Activated CD4-positive, CD25-positive, alpha-beta regulatory T cell treated with anti-CD3 and anti-CD28 coated beads, Interleukin-2, amount 50 U/mL, for 72 hours (primary cell): Measurements from ENCODE around the gene MUC4.
"Not testable (repeated sequence)": the region's sequence is repeated elsewhere in the genome, so short reads cannot be mapped to it uniquely, and the experiment has no call there.

Source experiments
- DNase-seq: peaks from one replicate; pipeline ENCODE4 v3.0.0; 2021

MUC4 gene

DNA sequence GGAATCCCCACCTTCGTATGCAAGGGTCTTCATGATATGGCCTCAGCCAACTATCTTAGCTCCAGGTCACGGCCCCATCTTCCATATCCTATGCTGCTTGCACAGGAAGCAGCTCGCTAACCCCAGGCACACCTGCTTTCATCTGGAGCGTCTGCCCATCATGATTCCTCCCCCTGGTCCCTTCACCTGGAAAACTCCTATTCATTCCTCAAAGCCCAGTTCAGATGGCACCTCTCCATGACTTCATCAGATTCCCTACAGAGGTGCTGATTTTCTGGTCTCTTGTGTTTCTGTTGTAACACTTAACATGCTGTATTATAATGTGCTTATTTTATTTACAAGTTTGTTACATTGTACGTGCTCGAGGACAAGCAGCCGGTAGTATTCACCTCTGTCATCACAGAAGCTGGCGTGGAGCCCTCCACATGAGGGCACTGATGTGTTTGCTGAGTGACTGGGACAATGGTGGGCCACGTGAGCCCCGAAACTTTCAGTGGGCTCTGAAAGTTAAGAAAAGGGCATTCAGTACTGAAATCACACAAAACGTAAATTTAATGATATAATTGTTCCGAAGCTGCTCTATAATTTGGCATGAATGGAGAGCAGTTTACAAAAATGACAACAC, 74.8 kb downstream of the MUC4 start:
- DNase-seq: no peak

DNA sequence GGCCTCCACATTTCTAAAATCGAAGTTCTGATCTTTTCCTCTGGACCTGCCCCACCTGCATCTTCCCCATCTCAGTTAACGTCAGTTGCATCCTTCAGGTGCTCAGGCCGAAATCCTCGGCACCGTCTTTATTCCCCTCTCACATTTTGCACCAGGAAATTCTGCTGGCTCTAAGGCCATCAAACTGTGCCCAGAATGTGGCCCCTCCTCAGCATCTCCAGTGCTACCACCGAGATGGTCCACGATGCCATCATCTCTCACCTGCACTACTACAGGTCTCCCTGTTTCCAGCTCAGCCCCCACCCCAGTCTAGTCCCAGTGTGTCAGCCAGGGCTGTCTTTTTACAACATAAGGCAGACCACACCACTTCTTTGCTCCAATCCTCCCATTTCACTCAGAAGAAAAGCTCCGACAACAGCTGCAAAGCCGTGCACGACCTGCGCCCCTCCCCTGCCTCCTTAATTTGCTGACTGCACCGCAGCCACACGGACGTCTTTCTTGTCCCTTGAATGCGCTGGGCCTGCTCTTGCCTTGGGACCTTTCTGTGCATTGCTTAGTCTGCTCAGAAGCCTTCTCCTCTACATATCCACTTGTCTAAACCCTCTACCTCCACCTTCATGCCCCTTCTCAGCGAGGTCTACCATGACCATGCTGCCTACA, 76.6 kb downstream of the MUC4 start:
- DNase-seq: no peak

DNA sequence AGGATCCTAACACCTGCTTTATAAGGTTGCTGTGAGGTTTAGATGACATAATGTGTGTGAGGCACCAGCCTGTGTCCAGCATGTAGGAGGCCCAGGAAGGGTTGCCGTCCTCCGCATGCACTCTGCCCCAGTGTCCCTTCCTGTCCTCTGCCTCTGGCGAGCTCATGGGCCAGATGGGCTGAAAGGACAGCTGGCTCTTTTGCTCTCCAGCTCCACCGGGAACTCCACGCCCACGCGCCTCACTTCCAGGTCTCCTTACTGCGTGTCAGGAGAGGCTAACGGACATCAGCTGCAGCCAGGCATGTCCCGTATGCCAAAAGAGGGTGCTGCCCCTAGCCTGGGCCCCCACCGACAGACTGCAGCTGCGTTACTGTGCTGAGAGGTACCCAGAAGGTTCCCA, 78.8 kb downstream of the MUC4 start:
- DNase-seq: no peak

DNA sequence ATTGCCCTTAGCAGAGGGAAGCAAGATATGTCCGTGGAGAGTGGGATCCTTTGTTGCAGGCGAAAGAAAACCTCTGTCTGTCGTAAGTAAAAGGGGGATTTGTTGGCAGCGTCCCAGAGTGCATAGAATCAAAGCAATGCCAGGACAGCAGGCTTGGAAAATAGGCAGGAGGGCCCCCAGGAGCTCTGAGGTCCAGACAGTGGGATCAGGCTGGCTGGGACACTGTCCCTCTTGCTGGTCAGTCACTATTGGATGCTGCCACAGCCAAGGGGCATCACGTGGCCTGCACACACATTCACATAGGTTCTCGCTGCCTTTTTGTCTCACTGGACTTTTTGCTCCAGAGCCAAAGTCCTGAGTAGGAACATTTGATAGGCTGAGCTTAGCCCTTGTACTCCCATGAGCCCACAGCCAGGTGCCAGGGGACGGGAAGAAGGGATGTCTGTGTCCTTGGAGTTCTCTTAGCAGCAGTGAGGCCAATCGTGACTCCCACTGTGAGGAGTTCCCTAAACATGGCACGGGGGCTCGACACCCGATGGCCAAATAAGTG, 80.3 kb downstream of the MUC4 start:
- DNase-seq: no peak

DNA sequence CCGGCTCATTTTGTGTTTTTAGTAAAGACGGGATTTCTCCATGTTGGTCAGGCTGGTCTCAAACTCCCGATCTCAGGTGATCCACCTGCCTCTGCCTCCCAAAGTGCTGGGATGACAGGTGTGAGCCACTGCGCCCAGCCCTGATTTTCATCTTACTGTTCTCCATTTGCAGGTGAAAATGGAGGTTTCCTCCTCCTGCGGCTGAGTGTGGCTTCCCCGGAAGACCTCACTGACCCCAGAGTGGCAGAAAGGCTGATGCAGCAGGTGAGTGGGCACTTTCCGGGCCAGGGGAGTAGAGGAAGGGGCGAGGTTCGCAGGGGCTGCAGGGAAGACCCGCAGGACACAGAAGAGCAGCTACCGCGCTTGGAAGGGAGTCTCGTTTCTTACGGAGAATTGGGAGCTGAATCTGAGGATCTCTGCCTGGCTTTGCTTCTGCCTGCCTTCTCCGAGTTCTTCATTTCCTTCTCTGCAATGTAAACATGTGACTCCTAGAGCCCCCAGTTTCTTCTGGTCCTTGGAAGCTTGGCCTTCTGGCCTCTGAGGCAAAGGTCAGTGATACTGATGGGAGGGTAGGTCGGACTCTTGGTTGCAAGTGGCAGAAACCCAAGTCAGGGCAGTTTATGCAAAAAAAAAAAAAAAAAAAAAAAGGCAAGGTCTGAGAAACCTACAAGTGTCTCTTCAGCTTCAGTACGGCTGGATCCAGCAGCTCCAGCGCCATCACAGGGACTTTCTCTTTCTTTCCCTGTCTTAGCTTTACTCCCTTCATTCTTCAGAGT, 82.1 kb downstream of the MUC4 start:
- DNase-seq: no peak

DNA sequence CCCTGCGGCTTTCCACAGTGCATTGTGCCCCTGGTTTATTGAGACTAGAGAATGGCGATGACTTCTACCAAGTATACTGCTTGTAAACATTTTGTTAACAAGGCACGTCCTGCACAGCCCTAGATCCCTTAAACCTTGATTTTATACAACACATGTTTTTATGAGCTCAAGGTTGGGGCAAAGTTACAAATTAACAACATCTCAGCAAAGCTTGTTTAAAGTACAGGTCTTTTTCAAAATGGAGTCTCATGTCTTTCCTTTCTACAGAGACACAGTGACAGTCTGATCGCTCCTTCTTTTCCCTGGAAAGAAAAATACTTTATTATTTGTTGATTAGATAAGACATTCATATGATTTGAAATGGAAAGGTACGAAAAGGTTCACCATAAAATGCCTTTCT, 82.9 kb downstream of the MUC4 start:
- DNase-seq: not testable (repeated sequence)

DNA sequence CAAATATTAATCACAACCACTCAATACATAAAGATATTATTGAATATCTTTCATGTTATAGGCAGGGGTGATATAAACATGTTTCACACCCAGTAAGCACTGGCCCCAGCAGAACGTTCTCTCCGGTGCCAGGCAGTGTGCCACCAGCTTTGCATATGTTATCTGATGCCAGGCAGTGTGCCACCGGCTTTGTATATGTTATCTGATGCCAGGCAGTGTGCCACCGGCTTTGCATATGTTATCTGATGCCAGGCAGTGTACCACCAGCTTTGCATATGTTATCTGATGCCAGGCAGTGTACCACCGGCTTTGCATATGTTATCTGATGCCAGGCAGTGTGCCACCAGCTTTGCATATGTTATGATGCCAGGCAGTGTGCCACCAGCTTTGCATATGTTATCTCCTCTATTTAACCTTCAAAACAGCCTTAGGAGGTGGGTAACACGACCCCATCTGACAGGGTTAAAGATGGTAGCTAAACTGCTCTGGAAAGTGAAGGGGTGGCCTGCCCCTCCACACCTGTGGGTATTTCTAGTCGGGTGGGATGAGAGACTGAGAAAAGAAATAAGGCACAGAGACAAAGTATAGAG, 84.0 kb downstream of the MUC4 start:
- DNase-seq: no peak

DNA sequence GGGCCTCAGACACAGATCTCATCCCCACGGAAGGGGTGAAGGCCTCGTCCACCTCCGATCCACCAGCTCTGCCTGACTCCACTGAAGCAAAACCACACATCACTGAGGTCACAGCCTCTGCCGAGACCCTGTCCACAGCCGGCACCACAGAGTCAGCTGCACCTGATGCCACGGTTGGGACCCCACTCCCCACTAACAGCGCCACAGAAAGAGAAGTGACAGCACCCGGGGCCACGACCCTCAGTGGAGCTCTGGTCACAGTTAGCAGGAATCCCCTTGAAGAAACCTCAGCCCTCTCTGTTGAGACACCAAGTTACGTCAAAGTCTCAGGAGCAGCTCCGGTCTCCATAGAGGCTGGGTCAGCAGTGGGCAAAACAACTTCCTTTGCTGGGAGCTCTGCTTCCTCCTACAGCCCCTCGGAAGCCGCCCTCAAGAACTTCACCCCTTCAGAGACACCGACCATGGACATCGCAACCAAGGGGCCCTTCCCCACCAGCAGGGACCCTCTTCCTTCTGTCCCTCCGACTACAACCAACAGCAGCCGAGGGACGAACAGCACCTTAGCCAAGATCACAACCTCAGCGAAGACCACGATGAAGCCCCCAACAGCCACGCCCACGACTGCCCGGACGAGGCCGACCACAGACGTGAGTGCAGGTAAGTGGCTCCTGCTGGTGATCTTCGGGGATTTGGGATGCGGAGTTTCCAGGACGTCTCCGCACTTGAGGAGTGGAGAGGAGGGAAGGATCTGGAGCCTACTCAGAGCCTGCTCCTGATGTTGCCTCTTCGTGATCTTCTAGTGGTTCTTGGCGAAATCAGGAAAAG, 85.6 kb downstream of the MUC4 start:
- not testable (repeated sequence) for DNase-seq

DNA sequence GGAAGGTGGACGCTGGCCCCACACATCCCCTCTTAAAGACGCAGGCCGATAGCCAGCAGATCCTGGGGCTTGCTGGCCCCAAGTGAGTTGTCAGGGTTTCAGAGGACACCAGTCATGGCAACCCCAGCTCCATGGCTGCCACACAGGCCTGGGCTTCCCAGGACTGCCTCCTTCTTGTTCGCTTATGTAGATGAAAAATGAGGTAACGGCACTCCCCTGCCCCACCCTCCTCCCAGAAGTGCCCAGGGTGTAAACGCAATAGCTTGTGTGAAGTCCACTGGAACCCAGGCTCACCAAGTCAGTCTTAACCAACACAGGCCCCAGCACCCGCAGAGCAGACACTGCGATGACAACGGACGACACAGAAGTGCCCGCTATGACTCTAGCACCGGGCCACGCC, 87.4 kb downstream of the MUC4 start:
- not testable (repeated sequence) for DNase-seq

DNA sequence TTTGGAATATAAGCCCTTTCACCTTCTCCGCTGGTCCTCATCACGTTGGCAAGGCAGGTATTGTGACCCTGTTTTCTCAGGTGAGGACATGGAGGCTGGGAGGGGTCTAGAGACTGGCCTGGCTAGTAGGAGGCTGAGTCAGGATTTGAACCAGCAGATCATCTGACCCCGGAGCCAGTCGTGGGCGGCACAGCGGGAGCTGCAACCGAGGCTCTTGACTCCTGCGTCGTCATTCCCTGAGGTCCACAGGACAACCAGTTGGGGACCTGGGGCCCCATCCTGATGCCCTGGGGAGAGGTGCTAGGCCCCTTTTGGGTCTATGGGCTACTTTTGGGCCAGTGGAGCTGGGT, 88.8 kb downstream of the MUC4 start:
- DNase-seq: not testable (repeated sequence)

DNA sequence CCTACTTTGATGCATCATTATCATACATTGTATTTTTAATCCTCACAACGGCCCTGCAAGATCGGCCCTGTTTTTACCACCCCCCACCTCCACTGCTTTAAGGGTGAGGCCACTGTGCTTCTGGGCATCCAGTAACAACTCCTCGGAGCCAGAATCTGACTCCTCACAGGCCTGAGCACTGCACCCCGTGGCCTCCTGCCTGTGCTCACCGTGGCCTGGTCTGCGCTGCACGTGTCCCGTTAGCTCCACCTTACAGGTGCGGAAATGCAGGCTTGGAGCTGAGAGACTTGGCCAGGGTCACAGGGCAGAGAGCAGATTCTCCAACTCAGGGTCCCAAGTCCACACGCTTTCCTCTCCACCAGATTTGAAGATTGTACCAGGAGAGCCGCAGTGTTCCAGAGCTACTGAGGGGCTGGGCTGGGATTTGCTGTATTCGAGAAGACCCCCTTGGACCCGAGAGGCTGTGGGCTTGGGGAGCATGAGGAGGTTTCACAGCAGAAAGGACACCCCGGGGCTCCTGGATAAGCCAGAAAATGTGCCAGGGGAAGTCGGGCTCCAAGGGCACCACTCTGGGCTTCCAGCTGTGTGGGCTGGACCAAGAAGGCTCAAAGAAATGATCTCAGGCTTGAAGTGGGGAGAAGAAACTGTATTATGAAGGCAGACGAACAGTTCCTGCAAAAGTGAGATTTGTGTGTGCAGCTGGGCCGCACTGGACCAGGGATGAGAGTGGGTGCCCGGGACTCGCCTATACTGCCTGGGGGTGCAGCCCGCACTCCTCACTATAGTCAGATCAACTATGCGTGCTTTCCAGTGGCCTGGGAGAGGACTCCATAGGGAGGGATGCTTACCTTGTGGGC, 89.4 kb downstream of the MUC4 start:
- not testable (repeated sequence) for DNase-seq

DNA sequence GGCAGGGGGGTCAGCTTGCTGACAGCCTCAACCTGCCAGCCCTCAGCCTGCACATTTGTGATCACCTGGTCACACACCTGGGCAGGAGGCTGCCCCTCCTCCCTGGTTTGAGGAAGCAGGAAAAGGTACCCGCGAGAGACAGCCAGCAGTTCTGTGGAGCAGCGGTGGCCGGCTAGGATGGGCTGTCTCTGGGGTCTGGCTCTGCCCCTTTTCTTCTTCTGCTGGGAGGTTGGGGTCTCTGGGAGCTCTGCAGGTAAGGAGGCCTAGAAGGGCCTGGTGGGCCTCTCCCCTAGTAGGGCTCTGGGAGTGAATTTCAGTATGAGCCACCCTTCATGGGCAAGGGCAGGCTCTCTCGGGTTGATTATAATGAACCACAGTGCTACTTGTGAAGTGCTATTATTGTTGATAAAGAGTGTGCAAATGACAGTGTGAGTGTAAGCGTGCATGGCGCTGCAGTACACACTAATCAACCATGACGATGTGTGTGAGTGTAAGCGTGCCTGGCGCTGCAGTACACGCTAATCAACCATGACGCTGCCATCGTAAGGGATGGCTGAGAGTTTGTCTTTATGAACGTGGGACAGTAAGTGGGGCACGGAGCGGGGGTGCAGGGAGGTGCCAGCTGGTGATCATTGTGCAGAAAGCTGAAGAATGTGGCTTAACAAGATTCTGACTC, 90.8 kb downstream of the MUC4 start, which contains the start of gene MUC20:
TSS of gene MUC20 (plus strand) at position 148 of the 676 bp plus-strand sequence. CDS start at position 178, 30 bp downstream.
- DNase-seq: not testable (repeated sequence)

DNA sequence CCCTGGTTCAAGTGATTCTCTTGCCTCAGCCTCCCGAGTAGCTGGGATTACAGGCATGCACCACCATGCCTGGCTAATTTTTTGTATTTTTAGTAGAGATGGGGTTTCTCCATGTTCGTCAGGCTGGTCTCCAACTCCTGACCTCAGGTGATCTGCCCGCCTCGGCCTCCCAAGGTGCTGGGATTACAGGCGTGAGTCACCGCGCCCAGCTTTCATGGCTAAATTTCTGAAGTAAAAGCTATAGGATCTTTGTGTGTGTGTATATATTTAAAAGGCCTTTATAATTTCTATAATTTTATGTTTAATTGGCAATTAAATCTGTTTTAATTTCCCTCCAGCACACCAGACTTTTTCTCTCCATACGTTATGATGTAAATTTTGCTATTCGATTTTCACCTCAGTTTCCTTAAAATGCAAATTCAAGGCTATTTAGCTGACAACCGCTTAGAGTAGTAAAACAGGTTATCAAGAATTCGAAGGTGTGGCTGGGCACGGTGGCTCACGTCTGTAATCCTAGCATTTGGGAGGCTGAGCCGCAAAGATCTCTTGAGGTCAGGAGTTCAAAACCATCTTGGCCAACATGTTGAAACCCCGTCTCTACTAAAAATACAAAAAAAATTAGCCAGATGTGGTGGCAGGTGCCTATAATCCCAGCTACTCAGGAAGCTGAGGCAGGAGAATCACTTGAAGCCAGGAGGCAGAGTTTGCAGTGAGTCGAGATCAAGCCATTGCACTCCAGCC, 92.0 kb downstream of the MUC4 start:
- DNase-seq: not testable (repeated sequence)

DNA sequence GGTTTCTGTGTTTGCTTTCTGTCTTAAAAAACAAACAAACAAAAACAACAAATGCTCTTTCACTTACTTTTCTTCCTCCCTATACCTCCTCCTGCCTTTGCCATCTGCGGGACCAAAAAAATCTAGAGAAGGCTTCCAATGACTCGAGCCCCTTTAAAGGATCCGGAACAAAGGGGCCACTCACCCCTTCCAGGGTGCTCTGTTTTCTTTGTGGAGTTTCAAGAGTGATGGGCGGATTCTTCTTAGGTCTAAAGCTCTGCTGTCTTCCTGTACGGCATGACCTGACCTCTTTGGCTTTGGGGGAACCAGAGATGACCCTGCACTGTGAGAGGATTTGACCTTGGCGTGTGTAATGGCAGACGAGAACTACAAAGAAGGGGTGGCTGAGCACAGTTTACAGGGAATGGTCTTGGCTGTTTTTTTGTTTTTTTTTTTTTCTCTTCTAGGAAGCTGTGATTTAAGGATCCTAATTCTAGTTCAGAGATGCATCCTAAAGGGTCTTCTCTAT, 93.2 kb downstream of the MUC4 start:
- no peak for DNase-seq

DNA sequence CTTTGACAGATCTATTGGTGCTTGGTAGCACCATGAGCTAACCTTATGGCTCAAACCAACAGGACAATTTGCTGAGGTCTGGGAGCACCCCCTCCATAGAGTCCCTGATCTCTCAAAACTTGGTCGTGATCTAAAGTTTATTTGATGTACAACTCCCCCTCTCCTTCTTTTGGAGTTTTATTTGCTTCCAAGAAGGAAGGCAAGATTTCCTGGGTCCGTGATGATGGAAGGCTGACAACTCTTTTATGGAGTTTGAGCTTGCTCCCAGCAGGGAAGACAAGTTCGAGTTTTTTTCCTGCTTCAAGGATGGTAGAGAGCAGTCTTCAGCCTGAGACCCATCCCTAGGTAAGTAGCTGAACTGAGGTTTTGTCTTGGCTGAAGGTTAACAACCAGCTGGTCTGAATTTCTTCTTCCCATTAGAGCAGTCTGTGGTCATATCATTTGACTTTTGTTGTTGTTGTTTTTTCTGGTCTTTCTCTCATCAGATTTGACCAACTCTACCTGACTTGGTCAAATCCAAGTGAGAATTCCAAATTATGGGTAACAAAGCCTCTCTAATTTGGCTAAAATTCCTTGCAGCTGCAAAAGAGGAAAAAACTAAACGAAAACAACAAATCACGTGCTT, 93.8 kb downstream of the MUC4 start:
- DNase-seq: no peak

DNA sequence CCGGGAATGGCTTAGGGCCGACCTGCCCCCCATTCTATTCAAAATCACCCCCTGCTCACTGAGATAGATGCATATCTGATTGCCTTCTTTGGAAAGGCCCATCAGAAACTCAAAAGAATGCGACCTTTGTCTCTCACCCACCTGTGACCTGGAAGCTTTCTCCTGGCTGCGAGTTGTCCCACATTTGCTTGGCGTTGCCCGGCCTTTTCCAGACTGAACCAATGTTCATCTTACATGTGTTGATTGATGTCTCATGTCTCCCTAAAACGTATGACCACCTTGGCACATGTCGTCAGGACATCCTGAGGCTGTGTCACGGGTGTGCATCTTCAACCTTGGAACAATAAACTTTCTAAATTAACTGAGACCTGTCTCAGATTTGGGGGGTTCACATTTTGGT, 94.3 kb downstream of the MUC4 start:
- DNase-seq: no peak

DNA sequence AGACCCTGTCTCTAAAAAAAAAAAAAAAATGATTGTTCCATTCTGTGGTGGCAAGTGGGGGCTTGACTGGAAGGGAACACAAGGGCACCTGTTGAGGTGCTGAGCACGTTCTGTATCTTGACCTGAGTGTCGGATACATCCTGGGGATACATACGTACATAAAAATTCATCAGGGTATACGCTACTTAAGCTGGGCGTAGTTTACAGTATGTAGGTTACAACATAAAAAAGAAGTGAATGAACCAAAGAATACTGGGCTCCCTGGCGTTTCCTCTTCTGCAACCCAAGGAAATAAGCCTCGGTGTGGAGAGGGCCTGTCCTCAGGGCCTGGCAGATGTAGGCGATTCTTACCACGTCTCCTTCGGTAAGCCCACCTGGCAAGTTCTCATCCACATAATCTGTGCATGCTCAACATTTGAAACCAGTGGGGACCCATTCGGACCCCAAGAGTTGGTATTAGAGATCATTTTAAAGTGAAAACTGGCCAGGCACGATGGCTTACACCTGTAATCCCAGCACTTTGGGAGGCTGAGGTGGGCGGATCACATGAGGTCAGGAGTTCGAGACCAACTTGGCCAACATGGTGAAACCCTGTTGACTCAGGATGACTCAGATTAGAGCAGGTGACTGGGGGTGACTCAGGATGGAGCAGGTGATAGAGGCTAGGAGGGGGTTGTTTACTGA, 96.0 kb downstream of the MUC4 start:
- DNase-seq: no peak

DNA sequence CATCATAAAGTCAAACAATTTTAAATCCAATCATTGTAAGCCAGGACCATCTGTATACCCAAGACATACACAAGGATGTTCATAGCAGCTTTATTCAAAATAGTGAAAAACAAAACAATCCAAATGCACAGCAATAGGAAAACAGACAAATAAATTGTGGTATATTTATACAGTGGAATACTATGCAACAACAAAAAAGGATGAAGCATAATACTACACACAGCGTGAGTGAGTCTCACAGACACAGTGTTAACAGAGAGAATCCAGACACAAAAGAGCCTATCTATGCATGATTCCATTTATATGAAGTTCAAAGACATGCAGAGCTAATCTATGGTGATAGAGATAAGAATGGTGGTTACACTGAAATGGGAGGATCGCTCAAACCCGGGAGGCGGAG, 96.6 kb downstream of the MUC4 start:
- no peak for DNase-seq
